Activated CD4-positive, alpha-beta T cell treated with anti-CD3 and anti-CD28 coated beads, Interleukin-2, amount 50 U/mL, for 48 hours (primary cell): ENCODE data around the gene ADGRL3.

Experiments
- DNase-seq, 2 experiments: peaks; one replicate each; pipeline ENCODE4 v3.0.0-alpha.2; 2020

Gene ADGRL3

DNA sequence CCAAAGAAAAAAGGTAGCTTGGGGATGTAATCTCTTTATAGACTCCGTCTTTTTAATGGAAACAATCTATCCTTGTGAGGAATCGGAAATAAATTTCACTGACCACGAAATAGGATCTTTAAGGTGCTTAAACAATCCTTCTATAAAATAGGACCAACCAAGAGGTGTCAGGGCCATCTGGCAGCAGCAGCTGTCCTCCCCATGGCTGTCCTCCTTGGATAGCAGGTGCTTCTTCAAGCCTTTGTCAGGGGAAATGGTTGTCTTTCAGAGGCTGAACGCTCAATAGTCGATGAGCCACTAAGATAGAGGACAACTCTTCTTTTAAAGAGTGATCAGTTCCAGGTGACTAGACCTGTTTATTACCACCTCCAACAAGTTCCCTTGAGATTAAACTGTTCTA, 231.0 kb downstream of the ADGRL3 start:
- DNase-seq: no peak

DNA sequence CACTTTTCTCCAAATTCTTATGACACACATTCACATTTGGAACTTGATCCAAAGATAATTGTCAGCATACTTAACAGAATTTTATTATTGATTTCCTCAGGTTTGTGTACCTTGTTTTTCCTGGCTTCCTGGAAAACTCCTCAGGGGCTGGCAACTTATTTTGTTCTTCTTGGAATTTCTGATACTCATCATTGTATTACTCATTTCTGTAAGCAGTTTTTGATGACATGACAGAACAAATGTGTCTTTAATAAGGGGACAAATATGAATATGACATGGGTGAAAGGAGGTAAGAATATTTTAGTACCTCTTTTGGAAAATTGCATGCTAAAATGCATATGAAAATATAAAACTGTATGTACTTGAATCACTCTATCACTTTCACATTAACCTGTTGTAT, 237.8 kb downstream of the ADGRL3 start:
- no peak for DNase-seq

DNA sequence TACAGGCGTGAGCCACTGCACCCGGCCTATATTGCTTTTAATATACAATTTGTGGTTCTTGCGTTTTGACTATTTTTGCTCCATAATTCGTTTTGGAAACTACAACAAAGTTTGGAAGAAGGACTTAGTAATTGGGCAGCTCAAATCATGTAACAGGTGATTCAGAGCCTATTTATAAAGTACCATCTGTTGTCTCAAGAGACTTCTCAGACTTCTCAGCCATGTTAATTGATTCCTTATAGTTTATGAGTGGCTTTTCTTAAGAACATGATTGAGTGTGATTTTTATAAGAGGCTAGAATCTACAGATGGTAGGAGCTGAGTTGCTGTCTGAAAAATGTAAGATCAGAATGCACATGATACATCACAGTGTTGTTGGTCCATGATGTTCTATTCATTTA, 240.2 kb downstream of the ADGRL3 start:
- no peak for DNase-seq

DNA sequence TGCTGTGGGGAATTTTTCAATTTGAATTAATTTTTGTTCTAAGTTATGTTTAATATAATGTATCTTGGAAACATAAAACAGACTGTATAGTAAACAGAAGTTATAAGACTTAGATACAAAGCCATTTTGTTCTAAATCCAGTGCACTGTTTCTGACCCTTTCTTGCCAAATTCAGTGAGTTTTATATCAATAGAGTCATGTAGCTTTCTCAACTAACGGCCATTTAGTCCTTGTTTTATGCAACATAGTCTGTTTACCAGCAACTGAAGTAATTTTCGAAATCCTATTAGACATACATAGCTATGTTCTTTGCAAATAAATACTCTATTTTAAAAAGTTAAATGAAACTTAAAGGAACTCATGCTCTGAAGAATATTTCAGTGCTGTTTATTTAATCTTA, 242.8 kb downstream of the ADGRL3 start:
- DNase-seq: no peak

DNA sequence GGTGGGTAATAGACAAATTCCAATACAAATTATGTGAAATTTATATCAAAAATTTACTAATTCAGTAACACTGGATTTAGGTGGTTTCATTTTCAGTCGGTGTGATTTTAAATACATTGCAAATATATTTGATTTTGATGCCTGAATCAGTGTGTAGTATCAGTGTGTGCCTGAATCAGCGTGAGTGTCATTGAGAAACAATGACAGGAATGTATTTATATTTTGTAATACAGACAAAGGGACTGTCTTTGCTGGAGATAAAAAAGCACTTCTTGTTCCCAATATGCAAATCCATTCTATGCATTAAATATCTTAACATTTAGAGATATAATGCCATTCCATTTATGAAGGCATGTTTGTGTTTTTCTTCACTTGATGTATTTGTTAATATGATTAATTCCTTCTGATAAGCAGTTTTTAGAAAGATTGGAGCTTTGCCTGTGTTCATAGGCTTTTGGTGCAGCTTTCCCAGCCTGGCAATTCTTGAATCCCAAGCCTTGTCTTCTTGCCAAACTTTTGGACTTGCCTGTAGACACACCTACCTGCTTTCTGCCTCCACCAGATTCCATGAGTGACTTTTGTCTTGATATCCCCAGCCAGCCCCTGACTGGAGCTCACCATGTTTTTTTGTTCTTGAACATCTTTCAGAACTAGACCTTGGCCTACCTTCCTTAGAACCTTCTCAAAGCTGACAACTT, 243.8 kb downstream of the ADGRL3 start:
- no peak for DNase-seq

DNA sequence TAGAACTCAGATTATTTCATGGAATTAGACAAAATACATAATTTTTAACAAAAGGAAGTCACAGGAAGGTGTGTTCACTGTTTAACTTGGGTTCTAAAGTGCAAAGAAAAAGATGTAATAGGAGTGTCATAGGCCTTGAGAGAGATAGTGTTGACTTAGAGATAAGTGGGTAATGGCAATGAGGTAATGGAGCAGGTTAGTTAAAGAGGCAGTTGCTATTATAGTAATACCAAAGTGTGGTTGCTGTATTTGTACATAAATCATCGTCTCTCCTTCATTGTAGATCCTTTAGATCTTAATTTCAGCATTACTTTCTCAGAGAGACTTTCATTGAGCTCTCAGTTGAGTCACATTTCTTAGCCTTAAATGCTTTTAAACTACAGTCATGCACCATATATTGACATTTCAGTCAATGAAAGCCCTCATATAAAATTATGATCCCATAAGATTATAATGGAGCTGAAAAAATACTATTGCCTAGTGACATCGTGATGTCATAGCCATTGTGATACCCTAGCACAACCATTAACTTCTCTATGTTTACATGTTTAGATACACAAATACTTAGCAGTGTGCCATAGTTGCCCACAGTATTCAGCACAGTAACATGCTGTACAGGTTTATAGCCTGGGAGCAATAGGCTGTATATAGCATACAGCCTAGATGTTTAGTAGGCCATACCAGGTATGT, 245.4 kb downstream of the ADGRL3 start:
- DNase-seq: no peak

DNA sequence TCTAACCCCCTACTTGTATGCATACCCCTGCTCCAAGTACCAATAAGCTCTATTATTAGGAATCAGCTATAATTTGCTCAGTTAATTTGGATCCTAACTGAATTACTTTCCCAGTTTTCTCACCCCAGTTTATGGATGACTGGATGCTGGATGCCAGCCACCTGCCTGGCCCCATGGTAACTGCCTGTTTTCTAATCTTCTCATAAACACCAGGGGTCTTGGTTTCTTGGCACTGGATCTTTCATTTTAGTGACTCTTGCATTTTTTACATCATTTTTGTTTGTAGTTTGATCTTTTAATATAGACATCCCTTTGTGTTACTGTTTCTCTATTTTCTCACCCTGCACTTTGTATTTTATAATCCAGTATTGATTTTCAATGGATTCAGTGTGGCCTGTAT, 246.8 kb downstream of the ADGRL3 start:
- no peak for DNase-seq

DNA sequence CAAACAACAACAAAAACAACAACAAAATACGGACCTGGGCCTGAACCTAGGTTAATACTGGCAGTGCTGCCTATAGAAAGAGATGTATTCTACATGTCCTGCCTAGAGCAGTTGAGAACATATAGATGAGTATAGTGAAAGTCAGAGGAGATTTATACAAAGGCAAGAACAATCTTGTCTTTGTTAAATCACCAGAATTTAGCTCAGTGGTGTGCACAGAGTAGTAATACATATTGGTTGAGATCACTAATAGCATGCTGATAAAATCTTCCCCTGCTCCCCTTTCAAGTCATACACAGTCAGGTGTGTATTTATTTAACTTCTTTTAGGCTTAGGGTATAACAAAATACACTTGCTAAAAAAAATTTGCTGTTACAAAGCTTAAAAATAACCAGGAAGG, 247.8 kb downstream of the ADGRL3 start:
- no peak for DNase-seq

DNA sequence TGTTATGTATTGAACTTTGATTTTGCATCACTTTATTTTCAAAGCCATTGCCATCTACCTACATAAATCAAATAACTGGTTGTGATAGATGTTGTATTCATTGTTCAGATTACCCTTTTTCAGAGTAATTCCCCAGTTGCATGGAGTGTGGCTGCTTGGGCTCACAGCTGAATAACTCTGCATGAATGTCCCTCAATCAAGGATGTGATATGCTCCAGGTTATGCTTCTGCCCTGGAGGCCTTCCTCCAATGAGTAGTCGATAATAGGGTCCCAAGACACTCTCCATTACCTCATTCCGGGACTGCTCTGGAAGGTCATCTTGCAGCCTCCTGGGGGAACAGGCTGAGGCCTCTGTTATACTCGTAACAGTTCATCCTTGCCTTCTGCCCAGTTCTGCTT, 251.8 kb downstream of the ADGRL3 start:
- no peak for DNase-seq

DNA sequence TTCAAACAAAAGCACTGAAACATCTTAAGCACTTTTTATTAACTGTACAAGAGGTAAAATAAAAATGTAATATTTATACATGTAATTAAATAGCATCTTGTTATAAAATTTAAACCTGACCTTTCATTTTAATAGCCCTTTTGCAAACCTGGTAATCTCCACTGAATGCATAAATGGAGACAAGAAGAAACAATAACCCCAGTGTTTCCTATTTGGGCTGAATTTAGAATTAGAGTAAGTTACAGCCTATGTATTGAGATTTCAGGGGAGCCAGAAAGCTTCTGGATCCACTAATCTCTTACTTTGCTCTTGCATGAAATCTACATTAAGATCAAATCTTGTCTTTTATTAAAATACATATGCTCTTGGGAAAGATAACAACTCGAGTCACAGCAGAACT, 261.8 kb downstream of the ADGRL3 start:
- no peak for DNase-seq

DNA sequence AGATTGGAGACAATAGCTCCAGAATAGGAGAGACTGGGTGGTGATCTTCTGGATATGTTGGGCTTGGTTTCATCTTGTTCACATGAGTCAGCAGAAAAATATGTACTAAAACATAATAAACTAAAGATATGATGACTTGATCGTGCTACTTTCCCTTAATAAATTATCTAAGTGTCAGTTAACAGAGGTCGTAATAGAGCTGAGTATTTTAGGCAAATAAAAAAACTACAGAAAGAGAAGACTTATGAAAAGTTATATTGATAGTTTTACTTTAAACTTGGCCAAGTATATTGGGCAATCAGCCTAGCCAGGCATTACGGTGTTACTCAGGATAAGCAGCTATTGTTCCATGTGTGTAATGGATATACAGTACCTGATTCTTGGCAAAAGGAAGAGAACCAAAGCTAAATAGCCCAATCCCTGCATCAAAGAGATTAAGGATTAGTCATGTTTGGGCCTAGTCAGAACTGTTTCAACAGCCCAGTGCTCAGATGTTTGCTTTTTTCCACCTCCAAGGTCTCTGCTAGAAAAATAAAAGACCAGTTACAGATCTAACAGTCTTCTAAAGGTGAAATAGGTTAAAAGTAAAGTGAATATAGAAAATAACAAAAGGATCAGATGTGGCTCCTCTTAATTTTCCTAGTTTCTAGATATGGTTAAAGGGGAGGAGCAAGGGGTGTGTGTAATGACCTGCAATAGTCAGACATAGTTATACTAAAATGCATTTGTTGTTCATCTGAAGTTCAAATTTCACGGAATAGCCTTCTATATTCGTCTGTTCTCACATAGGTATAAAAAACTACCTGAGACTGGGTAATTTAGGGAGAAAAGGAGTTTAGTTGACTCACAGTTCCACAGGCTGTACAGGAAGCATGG, 262.6 kb downstream of the ADGRL3 start:
- no peak for DNase-seq

DNA sequence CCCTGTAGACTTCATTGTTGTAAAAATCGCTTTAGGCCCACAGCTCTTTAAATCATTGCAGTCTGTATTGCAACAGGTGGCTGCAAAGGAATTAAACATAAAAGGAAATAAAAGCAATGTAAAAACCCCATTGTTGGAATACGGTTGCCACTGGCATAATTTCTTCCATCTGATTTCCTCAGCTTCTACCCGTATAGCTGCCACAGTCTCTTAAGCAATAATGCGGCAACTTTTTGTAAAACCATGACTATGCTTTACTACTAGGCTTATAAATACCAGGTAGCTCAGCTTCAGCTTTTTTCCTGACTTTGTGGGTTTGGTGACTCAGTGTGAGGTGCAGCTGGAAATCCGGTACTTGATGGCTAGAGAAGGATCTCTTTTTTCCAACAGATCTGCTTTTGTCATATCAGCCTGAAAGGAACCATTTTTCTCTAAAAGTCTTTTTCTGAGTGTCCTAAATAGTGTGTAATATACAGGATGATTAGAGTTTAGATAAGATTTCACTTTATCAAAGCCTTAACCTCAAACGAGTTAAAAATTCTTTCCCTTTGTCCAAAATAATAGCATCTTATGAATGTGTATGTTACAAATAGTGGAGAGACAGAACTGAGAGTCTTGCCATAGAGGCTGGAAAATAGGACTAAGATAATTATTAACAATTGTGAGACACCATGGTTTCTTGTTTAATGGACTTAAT, 268.0 kb downstream of the ADGRL3 start:
- DNase-seq: no peak

DNA sequence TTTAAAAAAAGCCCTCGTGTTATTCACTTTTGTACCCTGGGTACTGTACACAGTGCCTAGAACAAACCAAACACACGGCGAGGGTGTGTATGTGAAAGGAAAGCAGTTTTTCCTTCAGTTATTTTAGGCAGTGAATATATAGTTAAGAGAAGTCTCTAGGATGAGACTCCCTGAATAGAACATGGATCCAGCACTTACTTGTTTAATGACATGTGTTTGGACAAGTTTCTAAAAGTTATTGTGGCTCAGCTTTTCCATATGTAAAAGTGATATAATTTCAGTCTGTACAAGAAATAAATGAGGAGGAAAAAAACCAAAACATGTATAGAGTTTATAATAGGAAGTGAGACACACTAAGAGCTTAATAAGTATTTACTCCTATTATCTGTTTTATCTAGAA, 273.2 kb downstream of the ADGRL3 start:
- DNase-seq: no peak

DNA sequence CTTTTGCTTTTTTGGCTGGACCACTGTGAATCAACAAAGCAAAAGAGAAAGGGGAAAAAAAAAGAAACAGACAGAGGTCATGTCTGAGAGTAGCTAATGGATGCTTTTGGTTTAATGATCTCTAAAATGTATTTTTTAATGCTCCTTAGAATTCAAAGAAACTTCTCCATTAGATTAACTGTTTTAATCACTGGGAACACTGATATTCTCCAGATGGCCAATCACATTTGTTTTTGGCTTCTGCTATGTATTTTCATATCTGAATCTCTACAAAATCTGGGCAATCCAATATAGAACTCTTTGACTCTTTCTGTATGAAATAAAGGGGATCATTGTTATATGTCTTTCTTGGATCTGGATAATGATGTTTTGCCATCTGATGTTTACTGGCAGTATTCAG, 278.2 kb downstream of the ADGRL3 start:
- no peak for DNase-seq

DNA sequence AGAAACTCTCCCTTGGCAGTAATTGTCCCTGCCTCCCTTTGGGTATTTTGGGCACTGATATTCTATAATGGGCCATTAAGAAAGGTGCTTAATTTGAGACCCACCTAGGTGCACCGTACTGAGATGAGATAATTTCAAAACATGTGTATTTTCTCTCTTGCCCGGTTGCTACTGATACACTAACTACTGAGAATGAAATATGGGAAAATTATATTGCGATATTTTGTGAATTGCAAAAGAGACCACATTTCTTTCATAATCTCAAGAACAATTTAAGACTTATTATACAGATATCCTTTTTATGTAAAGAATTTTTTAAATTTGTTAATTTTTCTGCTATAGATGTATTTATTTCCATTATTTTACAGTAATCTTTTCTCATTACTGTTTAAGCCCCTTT, 284.9 kb downstream of the ADGRL3 start:
- DNase-seq: no peak

DNA sequence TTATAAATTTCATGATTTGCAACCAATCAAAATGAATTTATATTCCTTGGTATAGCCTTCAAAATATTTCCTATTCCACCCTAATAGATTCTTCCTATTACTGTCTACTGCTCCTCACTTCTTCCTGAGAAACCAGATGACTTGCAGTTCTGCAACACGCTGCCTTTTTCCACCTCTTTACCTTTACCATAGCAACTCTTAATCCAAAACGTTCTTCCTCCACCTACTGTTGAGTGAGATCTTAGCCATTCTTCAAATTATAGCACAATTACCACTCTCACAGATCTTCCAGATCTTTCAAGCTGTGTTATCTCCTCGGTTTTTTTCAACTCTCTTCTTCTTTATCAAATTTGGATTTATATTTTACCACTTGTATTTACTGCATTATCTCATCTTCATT, 289.8 kb downstream of the ADGRL3 start:
- no peak for DNase-seq

DNA sequence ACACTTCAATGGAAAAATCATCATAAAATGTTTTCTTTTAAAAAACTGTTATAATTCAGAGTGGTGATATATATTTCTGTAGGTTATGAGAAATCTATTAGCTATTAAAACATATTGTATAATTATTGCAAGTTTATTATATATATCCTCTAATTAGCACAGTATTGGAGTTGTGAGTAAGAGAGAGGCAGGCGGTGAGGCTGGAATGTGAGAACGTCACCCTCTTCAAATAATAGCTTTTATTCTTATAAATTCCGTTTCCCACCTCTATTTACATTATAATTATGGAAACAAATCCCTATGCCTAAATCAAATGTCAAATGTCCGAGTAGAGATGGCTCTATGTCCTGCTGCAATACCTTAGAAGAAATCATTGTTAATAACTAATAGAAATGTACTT, 292.9 kb downstream of the ADGRL3 start:
- no peak for DNase-seq

DNA sequence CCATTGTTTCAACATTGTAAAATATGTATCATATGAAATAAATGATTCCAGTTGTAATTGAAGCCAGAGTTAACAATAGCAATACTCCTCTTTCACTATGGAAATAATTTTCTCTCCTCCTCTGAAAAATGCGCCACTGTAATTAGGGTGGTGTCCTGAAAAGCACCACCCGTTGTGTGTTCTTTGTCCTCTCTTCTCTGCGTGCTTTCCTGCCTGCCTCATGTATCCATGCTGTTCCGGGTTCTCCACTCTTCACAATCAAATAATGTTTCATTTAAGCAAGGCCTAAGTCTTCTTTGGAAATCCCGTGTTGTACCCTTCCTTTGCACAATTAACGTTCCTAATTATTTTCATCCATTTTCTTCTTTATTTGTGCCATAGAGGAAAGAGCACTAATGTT, 293.3 kb downstream of the ADGRL3 start:
- DNase-seq: no peak

DNA sequence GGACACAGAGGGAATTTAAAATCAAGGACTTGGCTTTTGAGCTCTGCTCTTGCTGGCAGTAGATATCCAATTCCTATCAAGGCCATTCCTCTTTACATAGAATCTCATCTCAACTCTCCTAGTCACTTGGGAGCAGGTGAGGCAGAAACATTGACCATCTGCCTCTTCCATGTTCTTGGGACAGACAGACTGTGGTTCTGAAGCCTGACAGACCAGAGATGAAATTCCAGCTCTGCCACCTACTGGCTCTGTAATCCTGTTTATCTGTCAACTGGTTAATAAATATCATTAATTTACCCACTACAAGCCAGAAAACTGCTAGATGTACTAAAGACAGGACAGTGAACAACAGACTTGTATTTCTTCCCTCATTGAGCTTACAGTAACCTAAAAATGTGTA, 300.8 kb downstream of the ADGRL3 start:
- no peak for DNase-seq

DNA sequence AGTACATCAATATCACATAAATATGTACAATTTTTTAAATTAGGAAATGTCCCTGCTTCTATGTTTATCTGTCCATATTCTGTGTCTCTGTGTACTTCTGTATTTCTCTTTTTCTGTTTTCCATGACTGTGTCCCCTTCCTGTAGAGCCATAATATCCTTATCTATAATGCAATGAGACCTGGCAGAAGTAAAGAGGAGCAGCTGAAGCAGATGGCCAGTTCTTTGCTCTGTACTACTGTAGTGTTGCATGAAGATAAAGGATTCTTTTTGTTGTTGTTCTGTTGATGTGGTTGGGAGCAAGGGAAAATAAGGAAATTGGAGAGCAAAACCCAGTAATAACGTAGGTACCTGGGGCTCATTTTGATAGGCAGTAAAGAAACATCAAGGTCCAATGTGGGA, 301.7 kb downstream of the ADGRL3 start:
- DNase-seq: no peak

DNA sequence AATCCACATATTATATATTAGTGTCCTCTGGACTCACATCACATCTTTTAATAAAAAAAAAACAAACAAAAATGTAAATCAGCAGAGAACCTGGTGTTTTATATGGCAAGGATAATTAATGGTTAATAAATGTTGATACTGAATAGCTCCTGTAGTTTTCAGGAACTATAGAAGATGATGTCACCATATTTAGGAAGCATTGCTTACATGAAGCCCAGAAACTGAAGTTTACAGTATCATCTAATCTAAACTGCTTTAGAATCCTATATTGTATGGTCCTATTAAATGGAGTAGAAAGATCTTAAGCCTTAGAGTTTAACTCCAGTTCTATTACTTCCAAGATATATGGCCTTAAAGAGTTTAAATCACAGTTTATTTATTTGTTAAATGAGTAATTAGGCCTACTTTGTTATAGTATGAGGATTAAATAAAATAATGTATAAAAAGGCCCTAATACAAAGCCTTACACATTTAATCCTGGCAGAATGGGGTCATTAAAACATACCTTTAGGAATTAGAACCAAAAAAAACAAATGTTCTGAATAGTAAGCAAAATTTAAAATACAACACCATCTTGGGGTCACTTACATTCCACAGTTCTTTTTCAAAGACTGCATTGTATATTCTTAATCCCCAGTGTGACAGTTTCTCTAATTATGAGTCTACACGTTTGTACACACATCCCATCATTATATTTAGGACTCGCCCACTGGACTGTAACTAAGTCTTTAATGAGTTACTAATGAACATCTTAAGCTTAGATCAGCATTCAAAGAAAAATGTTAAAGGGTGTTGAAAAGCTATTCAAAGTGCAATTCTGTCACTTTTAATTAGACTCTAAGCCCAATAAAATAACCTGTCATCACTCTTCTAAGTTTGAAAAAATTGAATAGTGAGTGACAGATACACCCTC, 305.9 kb downstream of the ADGRL3 start:
- DNase-seq: no peak

DNA sequence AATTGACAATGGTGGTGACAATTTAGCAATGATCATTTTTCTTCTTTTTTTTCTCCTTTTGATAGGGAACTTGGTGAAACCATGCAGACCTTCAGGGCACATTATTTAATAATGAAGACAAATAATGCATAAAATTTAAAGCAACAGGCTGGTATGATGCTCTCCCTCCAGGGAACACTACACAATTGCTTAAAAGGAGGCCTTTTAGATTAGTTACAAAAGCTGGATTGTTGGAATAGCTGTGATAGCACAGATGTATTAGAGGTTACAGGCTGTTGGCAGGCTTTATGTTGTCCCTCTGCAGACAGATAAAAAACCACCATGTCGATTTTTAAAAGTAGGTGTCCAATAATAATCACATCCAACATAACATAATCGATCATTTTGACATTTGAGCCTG, 307.0 kb downstream of the ADGRL3 start:
- DNase-seq: no peak
